Liver (tissue), 9 donors: ENCODE data around the gene ULK2. TPM values are rescaled to one million over a fixed set of nuclear protein-coding genes. Genes with fewer than 3 reads are reported as not detected.

Experiments used
- DNase-seq: peaks from one replicate; pipeline ENCODE4 v3.0.0-alpha.2; 2017; ENCODE audit warnings: low spot score
- H3K27ac ChIP-seq, 2 donors: one replicate each; pipeline ENCODE4 v1.7.0; 2013; ENCODE audit warnings: inconsistent platforms in 2 of 2, low read length in 2 of 2, control low read depth in 1 of 2, low read depth in 1 of 2, mild to moderate bottlenecking in 1 of 2
- H3K27me3 ChIP-seq, 4 donors: one replicate each; pipeline versions ENCODE4 v1.6.1 to v1.7.0; 2013; ENCODE audit warnings: low read length in 3 of 4, inconsistent platforms in 1 of 4, mild to moderate bottlenecking in 1 of 4, moderate library complexity in 1 of 4; ENCODE audit not compliant: control insufficient read depth in 4 of 4, insufficient read depth in 4 of 4
- H3K36me3 ChIP-seq, 4 donors: one replicate each; pipeline versions ENCODE4 v1.6.1 to v1.7.0; 2013; ENCODE audit warnings: low read length in 3 of 4, mild to moderate bottlenecking in 3 of 4, low read depth in 1 of 4, moderate library complexity in 1 of 4; ENCODE audit not compliant: control insufficient read depth in 4 of 4, insufficient read depth in 3 of 4
- H3K4me1 ChIP-seq, 4 donors: one replicate each; pipeline versions ENCODE4 v1.6.1 to v1.7.0; 2013; ENCODE audit warnings: low read length in 3 of 4, mild to moderate bottlenecking in 3 of 4, moderate library complexity in 1 of 4; ENCODE audit not compliant: control insufficient read depth in 4 of 4, insufficient read depth in 4 of 4
- H3K4me3 ChIP-seq, 3 donors: one replicate each; pipeline versions ENCODE4 v1.6.1 to v1.7.0; 2013; ENCODE audit warnings: low read length in 3 of 3, control low read depth in 1 of 3, low read depth in 1 of 3, mild to moderate bottlenecking in 1 of 3
- H3K9ac ChIP-seq, 2 donors: one replicate each; pipeline ENCODE4 v1.7.0; 2013; ENCODE audit warnings: low read length in 2 of 2, mild to moderate bottlenecking in 2 of 2, moderate library complexity in 2 of 2, control low read depth in 1 of 2, low read depth in 1 of 2
- H3K9me3 ChIP-seq, 4 donors: one replicate each; pipeline versions ENCODE4 v1.6.1 to v1.7.0; 2013; ENCODE audit warnings: low read length in 3 of 4; ENCODE audit not compliant: control insufficient read depth in 4 of 4
- ATF3 ChIP-seq: IDR thresholded peaks from 2 replicates; pipeline ENCODE4 v1.6.1; 2016; ENCODE audit warnings: antibody characterized with exemption
- CTCF ChIP-seq: fragments of 150-350 bp; IDR thresholded peaks from 2 replicates; pipeline ENCODE4 v1.5.1; 2017; ENCODE audit warnings: improper control_type of control experiment, low read depth, low read length; ENCODE audit not compliant: missing input control
- FOXA1 ChIP-seq: IDR thresholded peaks from 2 replicates; pipeline ENCODE4 v1.6.1; 2016; ENCODE audit warnings: antibody characterized with exemption
- FOXA2 ChIP-seq: IDR thresholded peaks from 2 replicates; pipeline ENCODE4 v1.6.1; 2016; ENCODE audit warnings: antibody characterized with exemption
- GABPA ChIP-seq, 2 donors: IDR thresholded peaks in 1 of 2; conservative IDR thresholded peaks in 1 of 2; 2 replicates each; pipeline ENCODE4 v1.6.1; 2016; ENCODE audit warnings: antibody characterized with exemption in 2 of 2, mild to moderate bottlenecking in 1 of 2, moderate library complexity in 1 of 2
- HNF4A ChIP-seq, 2 donors: conservative IDR thresholded peaks; 2 replicates each; pipeline ENCODE4 v1.6.1; 2016; ENCODE audit warnings: antibody characterized with exemption in 2 of 2, mild to moderate bottlenecking in 2 of 2
- HNF4G ChIP-seq: IDR thresholded peaks from 2 replicates; pipeline ENCODE4 v1.6.1; 2016; ENCODE audit warnings: antibody characterized with exemption
- JUND ChIP-seq, 2 donors: IDR thresholded peaks; 2 replicates each; pipeline ENCODE4 v1.6.1; 2016; ENCODE audit warnings: antibody characterized with exemption in 2 of 2
- MAX ChIP-seq: IDR thresholded peaks from 2 replicates; pipeline ENCODE4 v1.6.1; 2016; ENCODE audit warnings: antibody characterized with exemption
- NR2F2 ChIP-seq: IDR thresholded peaks from 2 replicates; pipeline ENCODE4 v1.6.1; 2016; ENCODE audit warnings: antibody characterized with exemption
- RAD21 ChIP-seq, 2 donors: IDR thresholded peaks; 2 replicates each; pipeline ENCODE4 v1.6.1; 2016; ENCODE audit warnings: antibody characterized with exemption in 2 of 2, mild to moderate bottlenecking in 2 of 2
- REST ChIP-seq: IDR thresholded peaks from 2 replicates; pipeline ENCODE4 v1.6.1; 2016; ENCODE audit warnings: antibody characterized with exemption, mild to moderate bottlenecking
- RXRA ChIP-seq, 2 donors: IDR thresholded peaks; 2 replicates each; pipeline ENCODE4 v1.6.1; 2017 to 2018; ENCODE audit warnings: antibody characterized with exemption in 2 of 2, mild to moderate bottlenecking in 1 of 2
- SP1 ChIP-seq: IDR thresholded peaks from 2 replicates; pipeline ENCODE4 v1.6.1; 2018; ENCODE audit warnings: antibody characterized with exemption, mild to moderate bottlenecking
- TAF1 ChIP-seq: conservative IDR thresholded peaks from 2 replicates; pipeline ENCODE4 v1.6.1; 2016; ENCODE audit warnings: antibody characterized with exemption, mild to moderate bottlenecking
- YY1 ChIP-seq: IDR thresholded peaks from 2 replicates; pipeline ENCODE4 v1.6.1; 2016; ENCODE audit warnings: antibody characterized with exemption, mild to moderate bottlenecking
- ZBTB33 ChIP-seq: IDR thresholded peaks from 2 replicates; pipeline ENCODE4 v1.6.1; 2016; ENCODE audit warnings: antibody characterized with exemption
- WGBS: extraction: QIAGEN DNeasy Blood & Tissue Kit; methylation state at CpG from one replicate; pipeline ENCODE4 v1.1.7; 2013; 5-methylcytosine and 5-hydroxymethylcytosine counted together
- polyA plus RNA-seq, 2 donors: library from polyadenylated mRNA; stranded (reverse) in 1 of 2; unstranded in 1 of 2; fragments of 200-250 nt in 1 of 2; fragments of >200 nt in 1 of 2; fragmentation: Nextera tagmentation in 1 of 2; extraction: Ambion mirVana in 1 of 2; gene quantifications; one replicate each; pipeline versions ENCODE4 v1.2.1 to v1.2.3, GENCODE V29; 2013 to 2015
- total RNA-seq, 2 donors: library from RNA; depleted of rRNA; stranded (reverse); fragments of >200 nt; gene quantifications; one replicate each; pipeline ENCODE4 v1.2.3, GENCODE V29; 2014
- donor health status: healthy.
- donor health status: healthy.
- donor health status: healthy.
- donor health status: healthy.
- donor health status: healthy.

ULK2 gene
- total and polyA plus RNA-seq, 4 donors: 0.89 to 7.9 (median 4.2) TPM

GRCh38 chr17:19729900-19730299, 137.8 kb downstream of the ULK2 start (continued):
- TF ChIP-seq REST: no peak
- no peak for TF ChIP-seq GABPA (IDR thresholded peaks at IDR 0.05 in 1 of 2, conservative IDR thresholded peaks at IDR 0.05 in 1 of 2)
- TF ChIP-seq NR2F2: no peak
- TF ChIP-seq TAF1: no peak
- no peak for TF ChIP-seq HNF4A (conservative IDR thresholded peaks at IDR 0.05)
- TF ChIP-seq YY1: no peak
- no peak for TF ChIP-seq HNF4G

GRCh38 chr17:19728084-19728495, 139.6 kb downstream of the ULK2 start:
- DNase-seq: peak; percentile 59
- no peak overlapping the region for H3K4me3 ChIP-seq
- H3K9me3 ChIP-seq: no peaks in the 10 kb centered on the region
- TF ChIP-seq SP1: peak; percentile 48
- TF ChIP-seq RXRA (IDR thresholded peaks at IDR 0.05): peak; percentile 16 to 66
- peak in 1 of 2 donors; percentile 42 for TF ChIP-seq RAD21 (IDR thresholded peaks at IDR 0.05)
- peak; percentile 52 for TF ChIP-seq FOXA2
- peak; percentile 65 for TF ChIP-seq NR2F2
- TF ChIP-seq CTCF: no peak
- TF ChIP-seq JUND (IDR thresholded peaks at IDR 0.05): peak in 1 of 2 donors; percentile 51
- peak in 1 of 2 donors; percentile 54 for TF ChIP-seq HNF4A (conservative IDR thresholded peaks at IDR 0.05)
- TF ChIP-seq MAX: no peak
- peak overlapping the region in 1 of 2 donors; percentile 6 for H3K9ac ChIP-seq
- 11% methylated on average over 7 of the region's 7 CpGs for WGBS
- H3K27ac ChIP-seq: peak overlapping the region; percentile 80 to 88
- H3K36me3 ChIP-seq: no peaks in the 10 kb centered on the region
- H3K27me3 ChIP-seq: no peaks in the 10 kb centered on the region
- peaks cover 5 to 11% (median 8%) of the 10 kb centered on the region in 4 donors for H3K4me1 ChIP-seq

- DNase-seq: no peak
- no peaks in the 10 kb centered on the region for H3K27me3 ChIP-seq
- peak overlapping the region; percentile 80 to 88 for H3K27ac ChIP-seq
- 49% methylated on average over 4 of the region's 4 CpGs for WGBS
- no peaks in the 10 kb centered on the region for H3K36me3 ChIP-seq
- peak overlapping the region in 1 of 2 donors; percentile 6 for H3K9ac ChIP-seq
- no peak overlapping the region for H3K4me3 ChIP-seq
- H3K4me1 ChIP-seq: peaks cover 5 to 11% (median 8%) of the 10 kb centered on the region in 4 donors
- H3K9me3 ChIP-seq: no peaks in the 10 kb centered on the region
- TF ChIP-seq HNF4A (conservative IDR thresholded peaks at IDR 0.05) (peak; percentile 29 to 71), SP1 (no peak), HNF4G (no peak), NR2F2 (no peak), RXRA (IDR thresholded peaks at IDR 0.05) (peak; percentile 64 to 84), JUND (IDR thresholded peaks at IDR 0.05) (peak; percentile 82 to 96), FOXA2 (peak; percentile 23), MAX (peak; percentile 36), REST (peak; percentile 51), ATF3 (no peak), ZBTB33 (peak; percentile 52), GABPA (IDR thresholded peaks at IDR 0.05 in 1 of 2, conservative IDR thresholded peaks at IDR 0.05 in 1 of 2) (no peak), FOXA1 (no peak), YY1 (peak; percentile 60)
Measured at GRCh38 chr17:19727501-19728078, 140.1 kb downstream of the ULK2 start.
